Uterus (tissue), 2 donors: ENCODE data around the gene SEPTIN8.

ENCODE experiments used
- CTCF ChIP-seq, 4 experiments: fragments of 200-600 bp in 2 of 4; fragments of 450-650 bp in 2 of 4; sonication (generic) in 2 of 4; IDR thresholded peaks; one replicate each; pipeline ENCODE4 v1.5.1; 2016 to 2019; ENCODE audit warnings: antibody characterized with exemption in 4 of 4, mild to moderate bottlenecking in 2 of 4, moderate library complexity in 1 of 4
- POLR2A ChIP-seq, 2 donors: fragments of 450-650 bp; IDR thresholded peaks; one replicate each; pipeline ENCODE4 v1.6.1; 2016; ENCODE audit warnings: antibody characterized with exemption in 2 of 2, mild to moderate bottlenecking in 1 of 2, moderate library complexity in 1 of 2

GRCh38 chr5:132763181-132764036, 13.6 kb downstream of the SEPTIN8 start:
- TF ChIP-seq CTCF (IDR thresholded peaks at IDR 0.05), result no peak
- TF ChIP-seq POLR2A (IDR thresholded peaks at IDR 0.05), result no peak
